BLaER1 treated with 17β-estradiol and CSF1 and Interleukin-3, amounts not matched to agents 10 nM and 100 nM (cell line): ENCODE data around the gene KLF15.

Source experiments
- H3K27ac ChIP-seq, 11 experiments: shearing (Covaris generic); formaldehyde crosslinking; 2 replicates each; pipeline ENCODE4 v1.8.1; 2022
- H3K27me3 ChIP-seq, 11 experiments: shearing (Covaris generic); formaldehyde crosslinking; 2 replicates each; pipeline ENCODE4 v1.8.1; 2022
- H3K36me3 ChIP-seq, 11 experiments: shearing (Covaris generic); formaldehyde crosslinking; 2 replicates each; pipeline ENCODE4 v1.8.1; 2022
- H3K4me1 ChIP-seq, 10 experiments: shearing (Covaris generic); formaldehyde crosslinking; 2 replicates each; pipeline ENCODE4 v1.8.1; 2022
- H3K4me2 ChIP-seq, 11 experiments: shearing (Covaris generic); formaldehyde crosslinking; 2 replicates each; pipeline ENCODE4 v1.8.1; 2022
- H3K4me3 ChIP-seq, 10 experiments: shearing (Covaris generic); formaldehyde crosslinking; 2 replicates each; pipeline ENCODE4 v1.8.1; 2022
- H3K9ac ChIP-seq, 11 experiments: shearing (Covaris generic); formaldehyde crosslinking; 2 replicates each; pipeline ENCODE4 v1.8.1; 2022
- H3K9me3 ChIP-seq, 11 experiments: shearing (Covaris generic); formaldehyde crosslinking; replicated peaks in 1 of 11; 2 replicates each; pipeline ENCODE4 v1.8.1; 2022
- H4K20me1 ChIP-seq, 11 experiments: shearing (Covaris generic); formaldehyde crosslinking; 2 replicates each; pipeline ENCODE4 v1.8.1; 2022
- Cebpa-rat ChIP-seq, 11 experiments: shearing (Covaris generic); IDR thresholded peaks; 2 replicates each; pipeline ENCODE4 v1.8.1; 2022

KLF15 gene

DNA sequence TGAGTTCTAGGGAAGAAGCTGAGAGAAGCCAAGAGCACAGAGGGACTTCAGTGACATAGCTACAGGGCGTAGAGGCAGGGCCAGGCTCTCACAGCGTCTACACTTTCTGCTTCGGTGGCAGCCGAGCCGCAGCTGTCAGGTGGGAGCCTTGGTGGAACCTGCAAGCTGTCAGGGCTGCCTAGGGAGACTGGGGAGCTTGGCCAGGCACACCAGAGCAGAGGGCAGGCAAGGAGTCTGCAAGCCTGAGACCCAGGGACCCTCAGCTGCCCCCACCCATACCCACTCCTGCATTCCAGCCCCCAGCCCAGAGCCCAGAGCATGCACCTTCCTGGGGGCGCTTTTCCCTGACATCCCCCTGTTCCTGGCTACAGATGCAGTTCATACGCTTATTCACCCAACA is 13.4 kb upstream of the KLF15 start:
- Histone ChIP-seq H3K9me3 (no peaks in the 10 kb centered on the region), H3K27ac (no peak overlapping the region), H4K20me1 (no peaks in the 10 kb centered on the region), H3K4me1 (peaks cover 1 to 21% (median 11%) of the 10 kb centered on the region in 10 experiments), H3K27me3 (no peaks in the 10 kb centered on the region), H3K9ac (no peak overlapping the region), H3K4me3 (no peak overlapping the region), H3K36me3 (no peaks in the 10 kb centered on the region), H3K4me2 (no peak overlapping the region)
- TF ChIP-seq Cebpa-rat (IDR thresholded peaks at IDR 0.05) = no peak

DNA sequence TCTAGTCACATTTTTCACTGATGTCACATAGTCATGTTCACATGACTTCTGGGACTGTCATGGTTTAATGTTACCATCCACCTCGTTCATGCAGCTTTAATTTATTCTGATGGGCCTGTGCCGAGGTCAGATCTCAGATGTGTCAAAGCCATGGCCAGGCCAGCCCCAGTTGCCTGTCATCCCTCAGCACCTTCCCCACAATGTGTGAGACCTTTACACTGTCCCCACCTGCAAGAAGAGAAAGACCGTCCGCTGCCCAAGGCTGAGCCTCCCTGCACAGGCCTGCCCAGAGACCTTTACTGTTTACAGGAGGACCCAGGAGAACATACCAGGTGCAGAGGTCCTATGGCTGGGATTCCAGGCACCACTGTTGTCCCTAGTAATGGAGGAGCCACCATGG is 12.8 kb upstream of the KLF15 start:
- Histone ChIP-seq H3K36me3 (no peaks in the 10 kb centered on the region), H3K27ac (no peak overlapping the region), H3K4me3 (no peak overlapping the region), H3K9ac (no peak overlapping the region), H3K4me2 (no peak overlapping the region), H3K4me1 (peaks cover 0 to 16% (median 10%) of the 10 kb centered on the region in 10 experiments; a peak in 14 of 20 replicates), H4K20me1 (no peaks in the 10 kb centered on the region), H3K9me3 (no peaks in the 10 kb centered on the region), H3K27me3 (no peaks in the 10 kb centered on the region)
- no peak for TF ChIP-seq Cebpa-rat (IDR thresholded peaks at IDR 0.05)

- no peak overlapping the region for H3K4me2 ChIP-seq
- H3K27ac ChIP-seq = no peak overlapping the region
- H4K20me1 ChIP-seq = no peaks in the 10 kb centered on the region
- no peak overlapping the region for H3K4me3 ChIP-seq
- H3K4me1 ChIP-seq = peaks cover 0 to 18% (median 10%) of the 10 kb centered on the region in 10 experiments; a peak in 14 of 20 replicates
- H3K27me3 ChIP-seq = no peaks in the 10 kb centered on the region
- no peak overlapping the region for H3K9ac ChIP-seq
- TF ChIP-seq Cebpa-rat (IDR thresholded peaks at IDR 0.05) = no peak
- no peaks in the 10 kb centered on the region for H3K9me3 ChIP-seq
- H3K36me3 ChIP-seq = no peaks in the 10 kb centered on the region
Observed at GRCh38 chr3:126369490-126369889, 12.3 kb upstream of the KLF15 start.

- Histone ChIP-seq H3K27me3 (no peaks in the 10 kb centered on the region), H3K36me3 (no peaks in the 10 kb centered on the region), H3K4me1 (peaks cover 0 to 18% (median 15%) of the 10 kb centered on the region in 10 experiments; a peak in 16 of 20 replicates), H3K4me3 (no peak overlapping the region), H3K27ac (no peak overlapping the region), H3K9me3 (no peaks in the 10 kb centered on the region), H3K4me2 (no peak overlapping the region), H4K20me1 (no peaks in the 10 kb centered on the region), H3K9ac (no peak overlapping the region)
- no peak for TF ChIP-seq Cebpa-rat (IDR thresholded peaks at IDR 0.05)
Observed at GRCh38 chr3:126367316-126367805, 10.2 kb upstream of the KLF15 start.

GRCh38 chr3:126365351-126366277 is 8.4 kb upstream of the KLF15 start:
- H3K27ac ChIP-seq = no peak overlapping the region
- H4K20me1 ChIP-seq = no peaks in the 10 kb centered on the region; a peak in 1 of 22 replicates
- H3K4me1 ChIP-seq = peaks cover 0 to 18% (median 15%) of the 10 kb centered on the region in 10 experiments; a peak in 16 of 20 replicates
- no peak overlapping the region for H3K9ac ChIP-seq
- no peaks in the 10 kb centered on the region for H3K36me3 ChIP-seq
- H3K27me3 ChIP-seq = peaks cover 0 to 3% (median 0%) of the 10 kb centered on the region in 11 experiments; a peak in 3 of 22 replicates
- no peak overlapping the region for H3K4me3 ChIP-seq
- no peaks in the 10 kb centered on the region for H3K9me3 ChIP-seq
- peak overlapping the region in 5 of 11 experiments; percentile 10 to 48 (median 25); a peak in 4 of 22 replicates for H3K4me2 ChIP-seq
- no peak for TF ChIP-seq Cebpa-rat (IDR thresholded peaks at IDR 0.05)

DNA sequence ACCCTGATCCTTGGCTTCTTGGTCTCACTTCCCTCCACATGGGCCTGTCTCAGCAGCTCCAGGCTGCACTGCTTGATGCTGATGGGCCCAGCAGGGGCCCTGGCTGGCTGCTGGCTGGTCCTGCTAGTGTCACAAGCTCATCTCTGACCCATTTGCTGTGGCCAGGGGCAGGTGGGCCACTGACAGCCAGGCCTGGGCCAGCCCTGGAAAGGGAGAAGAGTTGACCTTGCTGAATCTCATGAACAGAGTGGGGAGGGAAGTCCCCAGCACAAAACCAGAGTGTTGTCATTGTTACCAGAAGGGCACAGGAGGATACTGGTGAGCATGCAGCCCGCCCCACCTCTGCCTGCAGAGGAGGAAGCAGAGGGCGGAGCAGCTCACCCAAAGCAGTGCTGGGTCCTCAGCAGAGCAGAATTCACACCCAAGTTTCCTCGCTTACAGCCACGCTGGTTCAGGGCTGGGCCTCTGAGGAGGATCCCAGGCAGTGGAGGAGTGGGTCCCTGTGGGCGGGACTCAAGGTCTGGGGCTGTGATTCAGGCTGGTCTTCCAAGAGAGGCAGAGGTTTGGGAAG is 7.6 kb upstream of the KLF15 start:
- H3K4me2 ChIP-seq = peak overlapping the region in 1 of 11 experiments; percentile 20; a peak in 1 of 22 replicates
- H3K9ac ChIP-seq = no peak overlapping the region
- peaks cover 2 to 11% (median 6%) of the 10 kb centered on the region in 11 experiments; a peak in 16 of 22 replicates for H3K27me3 ChIP-seq
- H3K4me3 ChIP-seq = no peak overlapping the region
- H3K36me3 ChIP-seq = no peaks in the 10 kb centered on the region
- no peaks in the 10 kb centered on the region; a peak in 1 of 22 replicates for H4K20me1 ChIP-seq
- no peak overlapping the region for H3K27ac ChIP-seq
- H3K4me1 ChIP-seq = peaks cover 0 to 18% (median 15%) of the 10 kb centered on the region in 10 experiments; a peak in 16 of 20 replicates
- H3K9me3 ChIP-seq = no peaks in the 10 kb centered on the region
- no peak for TF ChIP-seq Cebpa-rat (IDR thresholded peaks at IDR 0.05)

GRCh38 chr3:126364130-126364695 is 7.0 kb upstream of the KLF15 start:
- no peak overlapping the region for H3K4me3 ChIP-seq
- no peak overlapping the region for H3K4me2 ChIP-seq
- H3K9ac ChIP-seq = no peak overlapping the region
- no peaks in the 10 kb centered on the region for H3K36me3 ChIP-seq
- H3K27ac ChIP-seq = no peak overlapping the region
- peaks cover 0 to 18% (median 15%) of the 10 kb centered on the region in 10 experiments; a peak in 16 of 20 replicates for H3K4me1 ChIP-seq
- no peak for TF ChIP-seq Cebpa-rat (IDR thresholded peaks at IDR 0.05)
- no peaks in the 10 kb centered on the region; a peak in 1 of 22 replicates for H4K20me1 ChIP-seq
- peaks cover 8 to 17% (median 11%) of the 10 kb centered on the region in 11 experiments; a peak in 21 of 22 replicates for H3K27me3 ChIP-seq
- H3K9me3 ChIP-seq = no peaks in the 10 kb centered on the region

DNA sequence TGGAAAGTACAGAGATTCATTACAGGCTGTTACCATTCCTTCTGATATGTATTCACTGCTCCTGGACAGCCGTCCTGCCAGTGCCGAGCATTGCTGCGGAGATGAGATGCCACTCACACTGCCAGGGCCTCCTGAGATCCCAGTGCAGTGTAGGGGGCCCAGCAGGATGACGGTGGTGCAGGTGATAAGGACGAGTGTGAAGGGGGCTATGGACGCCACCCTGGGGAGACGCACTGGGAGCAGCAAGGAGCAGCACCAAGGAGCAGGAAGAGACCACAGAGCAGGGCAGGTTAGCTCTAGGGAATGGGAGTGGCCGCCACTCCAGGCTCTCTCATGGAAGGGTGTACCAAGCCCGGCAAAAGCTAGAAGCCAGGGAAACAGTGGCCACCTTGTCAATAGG is 4.0 kb upstream of the KLF15 start:
- Histone ChIP-seq H3K4me1 (peaks cover 9 to 27% (median 19%) of the 10 kb centered on the region in 10 experiments), H3K4me2 (no peak overlapping the region)

DNA sequence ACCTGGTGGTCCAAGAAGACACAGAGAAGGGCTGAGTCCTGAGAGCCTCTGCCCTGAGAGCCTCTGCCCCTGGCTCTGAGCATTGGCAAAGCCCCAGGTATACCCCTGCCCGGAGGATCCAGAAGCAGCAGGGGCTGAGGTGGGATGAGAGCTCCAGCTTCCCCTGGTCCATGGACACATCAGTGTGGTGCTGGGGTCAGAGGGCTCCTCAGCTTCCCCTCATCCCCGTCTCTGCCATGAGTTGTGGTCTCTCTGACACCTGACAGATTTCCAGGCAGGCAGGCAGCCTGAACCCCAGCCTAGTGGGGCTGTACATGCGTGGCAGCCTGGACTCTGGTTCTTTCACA is 3.5 kb upstream of the KLF15 start:
- H4K20me1 ChIP-seq = peaks cover 0 to 27% (median 6%) of the 10 kb centered on the region in 11 experiments; a peak in 8 of 22 replicates
- peaks cover 14 to 30% (median 21%) of the 10 kb centered on the region in 10 experiments for H3K4me1 ChIP-seq
- no peak overlapping the region for H3K9ac ChIP-seq
- peaks cover 42 to 52% (median 46%) of the 10 kb centered on the region in 11 experiments for H3K27me3 ChIP-seq
- no peaks in the 10 kb centered on the region for H3K36me3 ChIP-seq
- no peak overlapping the region for H3K27ac ChIP-seq
- H3K4me2 ChIP-seq = no peak overlapping the region
- TF ChIP-seq Cebpa-rat (IDR thresholded peaks at IDR 0.05) = no peak
- H3K9me3 ChIP-seq = no peaks in the 10 kb centered on the region
- H3K4me3 ChIP-seq = no peak overlapping the region

More for the DNA sequence above, 4.0 kb upstream of the KLF15 start:
- no peak for TF ChIP-seq Cebpa-rat (IDR thresholded peaks at IDR 0.05)
- H3K36me3 ChIP-seq = no peaks in the 10 kb centered on the region
- H3K27ac ChIP-seq = no peak overlapping the region
- peaks cover 0 to 22% (median under 1%) of the 10 kb centered on the region in 11 experiments; a peak in 6 of 22 replicates for H4K20me1 ChIP-seq
- H3K9ac ChIP-seq = no peak overlapping the region
- peaks cover 36 to 46% (median 40%) of the 10 kb centered on the region in 11 experiments for H3K27me3 ChIP-seq
- H3K4me3 ChIP-seq = no peak overlapping the region
- no peaks in the 10 kb centered on the region for H3K9me3 ChIP-seq
